ENCODE measurements around the gene CLCN4.

The CLCN4 gene

DNA sequence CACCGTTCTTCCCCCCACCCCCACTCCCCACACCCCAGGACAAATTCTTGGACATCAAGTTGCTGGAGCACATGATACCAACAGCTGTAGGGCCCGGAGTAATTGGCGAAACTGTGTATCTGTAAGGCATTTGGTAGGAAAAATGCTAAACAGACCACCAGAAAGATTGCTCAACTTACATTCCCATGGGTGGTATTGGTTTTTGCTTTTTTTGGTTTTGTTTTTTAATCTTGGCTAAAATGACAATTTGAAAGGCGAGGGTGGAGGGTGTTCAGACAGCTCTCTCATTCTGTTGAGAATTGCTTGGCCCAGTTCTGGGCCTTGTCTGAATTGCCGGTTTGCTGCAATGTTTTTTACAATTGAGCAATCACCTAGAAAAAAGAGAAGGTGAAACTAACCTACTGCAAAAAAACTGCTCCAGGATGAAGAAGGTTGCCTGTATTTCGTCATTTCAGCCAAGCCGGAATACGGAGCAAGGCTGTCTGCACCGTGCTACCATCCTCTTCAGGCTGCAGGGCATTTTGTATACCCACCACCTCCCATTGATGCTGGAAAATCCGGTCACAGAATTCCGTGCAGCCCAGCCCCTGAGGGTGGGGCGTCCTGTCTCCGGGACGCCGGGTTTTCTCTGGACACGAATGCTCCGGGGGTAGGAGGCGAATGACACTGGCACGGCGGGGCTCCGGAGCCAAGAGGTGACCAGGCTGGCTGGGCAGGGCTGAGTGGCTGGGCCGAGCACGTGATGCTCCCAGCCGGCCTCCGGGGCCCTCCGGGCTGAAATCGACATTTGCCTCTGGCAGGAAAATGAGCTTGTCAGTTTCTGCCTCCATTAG, at the start of gene CLCN4:
Gene CLCN4 (plus strand): TSS at position 777 of the 833 bp plus-strand sequence. CDS start 28,058 bp downstream, outside the sequence.
- DNase-seq (ENCODE audit: low read depth) = peak; percentile 26

DNA sequence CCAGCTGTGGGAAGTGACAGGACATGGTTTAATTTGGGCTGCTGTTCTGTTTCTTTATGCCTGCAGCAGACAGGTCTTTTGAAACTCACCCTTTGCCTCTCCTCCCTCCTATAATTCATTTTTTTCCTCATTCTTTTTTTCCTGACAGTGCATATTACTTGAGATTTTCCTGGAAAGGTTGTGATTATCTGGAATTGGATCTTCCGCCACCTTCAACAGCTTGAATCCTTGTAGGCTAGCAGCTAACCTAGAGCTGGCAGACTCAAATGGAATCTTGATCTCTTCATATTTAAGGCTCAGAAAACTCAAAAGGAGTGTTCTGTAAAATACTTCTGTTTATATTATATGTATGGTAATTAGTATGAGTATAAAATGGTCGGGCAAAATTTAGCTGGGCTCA, 49.3 kb upstream of the CLCN4 start:
- no peak for DNase-seq (ENCODE audit: low read depth)

DNA sequence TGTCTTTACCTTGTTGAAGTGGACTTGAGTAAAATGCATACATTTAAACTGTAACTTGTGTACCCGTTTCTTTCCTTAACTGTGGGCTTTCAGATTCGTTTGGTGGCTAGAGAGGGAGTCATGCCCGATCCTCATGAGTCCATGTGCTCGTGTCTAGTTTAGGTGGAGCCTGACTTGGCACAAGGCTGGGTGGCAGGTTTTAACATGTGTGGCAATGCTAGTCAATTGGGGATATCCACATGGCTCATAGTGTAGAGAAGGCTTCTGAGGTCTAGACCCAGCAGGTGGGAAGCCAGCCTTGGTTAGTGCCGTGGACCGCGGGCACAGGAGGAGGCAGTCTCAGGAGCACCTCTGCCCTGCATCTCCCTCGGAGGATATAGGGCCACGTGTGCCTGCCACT, 48.5 kb upstream of the CLCN4 start:
- DNase-seq (ENCODE audit: low read depth) = no peak

DNA sequence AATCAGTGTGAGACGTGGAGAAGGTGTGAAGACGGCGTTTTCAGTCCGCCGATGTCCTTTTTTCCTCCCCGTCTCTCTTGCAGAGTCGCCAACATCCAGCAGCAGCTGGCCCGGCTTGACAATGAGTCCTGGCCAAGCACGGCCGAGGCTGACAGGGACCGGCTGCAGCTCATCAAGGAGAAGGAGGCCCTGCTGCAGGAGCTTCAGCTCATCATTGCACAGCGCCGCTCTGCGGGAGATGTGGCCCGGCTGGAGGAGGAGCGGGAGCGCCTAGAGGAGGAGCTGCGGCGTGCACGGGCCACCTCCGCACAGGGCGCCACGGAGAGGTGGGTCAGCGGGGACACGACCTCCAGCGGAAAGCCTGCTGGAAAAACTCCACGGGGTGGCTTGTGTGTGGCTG, 47.1 kb upstream of the CLCN4 start:
- DNase-seq (ENCODE audit: low read depth) = no peak

DNA sequence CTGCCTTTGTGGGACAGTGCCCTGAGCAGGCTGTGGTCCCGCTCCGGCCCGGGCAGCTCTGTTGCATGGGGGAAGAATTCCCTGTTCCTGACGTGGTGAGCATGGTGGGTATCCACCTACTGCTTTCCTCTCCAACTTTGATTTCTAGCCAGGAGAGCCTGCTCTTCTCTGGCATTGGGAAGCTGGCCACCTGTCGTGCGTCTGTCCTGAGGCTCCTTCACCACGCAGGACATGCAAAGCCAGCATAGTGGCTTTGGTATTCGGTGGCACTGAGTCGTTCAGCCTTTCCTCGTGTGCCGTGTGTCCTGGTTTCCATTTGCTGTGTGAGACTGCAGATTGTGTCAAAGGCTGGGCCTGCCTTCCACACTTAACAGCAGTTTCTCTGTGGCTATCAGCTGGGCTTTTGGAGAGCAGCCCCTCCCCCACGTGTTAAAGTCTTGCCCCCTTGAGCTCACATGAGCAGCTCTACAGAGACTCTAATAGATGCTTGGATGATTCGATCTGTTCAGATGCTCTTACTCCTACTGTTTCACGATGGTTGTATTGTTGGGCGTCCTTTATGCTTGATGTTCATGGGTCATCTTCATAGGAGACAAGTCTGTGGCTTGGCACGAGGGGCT, 46.3 kb upstream of the CLCN4 start:
- no peak for DNase-seq (ENCODE audit: low read depth)

DNA sequence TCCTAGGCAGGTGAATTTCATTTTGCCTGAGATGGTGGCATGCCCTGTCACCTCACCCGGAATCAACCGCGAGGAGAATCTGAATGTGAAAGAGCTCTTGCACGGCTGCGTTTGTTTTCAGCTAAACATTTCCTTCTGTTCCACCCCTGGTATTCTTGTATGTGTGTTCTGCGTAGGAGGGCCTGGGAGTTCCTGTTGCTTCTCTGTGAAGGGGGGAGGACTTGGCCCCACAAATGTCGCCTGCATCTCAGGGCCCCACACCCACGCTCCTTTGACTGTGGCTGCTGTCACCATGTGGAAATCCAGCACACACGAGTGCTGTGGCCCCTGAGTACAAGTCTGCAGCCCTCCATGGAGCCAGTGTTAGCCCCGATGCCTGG, 45.8 kb upstream of the CLCN4 start:
- no peak for DNase-seq (ENCODE audit: low read depth)

DNA sequence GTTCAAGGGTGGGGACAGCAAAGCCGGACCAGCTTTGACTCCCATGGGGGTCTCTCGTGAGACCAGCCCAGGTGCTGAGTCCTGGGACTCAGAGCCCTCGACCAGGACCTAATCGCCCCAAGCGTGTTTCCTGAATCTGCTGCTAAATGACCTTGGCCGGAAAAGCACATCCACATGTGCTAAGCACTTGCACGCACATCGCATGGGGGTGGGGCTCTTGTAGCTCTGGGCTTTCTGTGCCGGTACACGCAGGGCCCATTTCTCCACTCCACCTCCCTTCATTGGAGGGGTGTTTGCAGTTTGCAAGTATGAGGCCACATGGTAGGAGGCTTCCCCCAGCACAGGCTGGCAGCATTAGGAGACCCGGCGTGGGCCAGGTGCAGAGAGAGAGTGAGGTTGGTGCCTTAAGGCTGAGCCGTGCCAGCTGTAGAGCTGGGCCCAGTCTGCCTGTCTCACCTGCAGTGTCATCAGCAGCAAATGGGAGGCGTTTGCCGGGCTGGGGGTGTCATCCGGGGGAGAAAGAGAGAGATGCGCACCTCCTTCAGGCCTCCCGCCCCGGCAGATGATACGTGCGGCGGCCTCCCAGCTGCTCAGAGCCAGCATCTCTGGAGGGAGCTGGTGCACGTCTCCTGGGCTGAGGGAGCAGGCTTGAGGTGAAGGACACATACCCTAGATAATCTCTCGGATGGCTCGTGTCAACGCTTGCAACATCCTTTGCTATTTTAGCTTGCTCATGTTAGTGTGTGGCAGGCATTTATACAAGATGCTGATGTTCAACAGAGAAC, 45.2 kb upstream of the CLCN4 start:
- DNase-seq (ENCODE audit: low read depth) = no peak

DNA sequence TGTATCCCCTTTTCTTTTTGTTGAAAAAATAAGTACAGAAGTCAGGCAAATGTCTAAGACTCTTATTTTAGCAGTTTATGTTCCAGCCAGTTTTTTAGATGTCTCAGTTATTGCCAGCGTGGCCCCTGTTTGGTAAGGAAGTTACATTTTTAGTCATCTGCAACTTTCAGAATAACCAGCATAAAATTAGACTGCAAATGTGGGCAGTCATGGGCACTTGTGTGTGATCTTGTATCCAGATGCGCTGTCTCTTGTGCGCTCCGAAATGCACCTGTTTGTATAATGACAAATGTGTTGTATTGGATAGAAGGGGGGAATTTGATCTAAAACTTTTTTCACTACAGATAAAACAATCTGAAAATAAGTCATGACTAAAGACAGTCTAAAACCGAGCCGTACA, 44.3 kb upstream of the CLCN4 start:
- no peak for DNase-seq (ENCODE audit: low read depth)

DNA sequence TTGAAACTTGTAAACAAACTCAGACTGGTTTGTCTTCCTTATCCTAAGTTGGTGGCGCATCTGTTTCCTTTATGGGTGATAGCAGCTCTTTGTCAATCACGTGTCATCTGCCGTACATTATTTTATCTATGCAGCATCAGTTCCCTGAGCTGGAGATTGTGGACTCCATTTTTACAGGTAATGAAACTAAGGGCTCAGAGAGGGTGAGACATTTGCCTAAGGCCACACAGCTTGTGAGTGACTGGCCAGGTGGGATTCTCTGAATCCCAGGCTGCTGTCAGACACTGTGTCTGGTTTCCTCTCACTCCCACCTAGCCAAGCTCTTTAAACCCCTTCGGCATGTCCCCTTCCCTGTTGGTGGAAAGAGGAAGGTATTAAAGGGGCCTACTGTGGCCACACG, 41.7 kb upstream of the CLCN4 start:
- DNase-seq (ENCODE audit: low read depth) = no peak

DNA sequence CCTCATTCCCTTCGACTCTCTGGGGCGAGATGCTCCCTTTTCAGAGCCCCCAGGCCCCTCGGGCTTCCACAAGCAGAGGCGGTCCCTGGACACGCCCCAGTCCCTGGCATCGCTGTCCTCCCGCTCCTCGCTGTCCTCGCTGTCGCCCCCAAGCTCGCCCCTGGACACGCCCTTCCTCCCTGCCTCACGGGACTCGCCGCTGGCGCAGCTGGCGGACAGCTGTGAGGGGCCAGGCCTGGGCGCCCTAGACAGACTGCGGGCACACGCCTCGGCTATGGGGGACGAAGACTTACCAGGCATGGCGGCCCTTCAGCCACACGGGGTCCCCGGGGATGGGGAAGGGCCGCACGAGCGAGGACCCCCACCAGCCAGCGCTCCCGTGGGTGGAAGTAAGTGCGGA, 39.5 kb upstream of the CLCN4 start:
- no peak for DNase-seq (ENCODE audit: low read depth)

DNA sequence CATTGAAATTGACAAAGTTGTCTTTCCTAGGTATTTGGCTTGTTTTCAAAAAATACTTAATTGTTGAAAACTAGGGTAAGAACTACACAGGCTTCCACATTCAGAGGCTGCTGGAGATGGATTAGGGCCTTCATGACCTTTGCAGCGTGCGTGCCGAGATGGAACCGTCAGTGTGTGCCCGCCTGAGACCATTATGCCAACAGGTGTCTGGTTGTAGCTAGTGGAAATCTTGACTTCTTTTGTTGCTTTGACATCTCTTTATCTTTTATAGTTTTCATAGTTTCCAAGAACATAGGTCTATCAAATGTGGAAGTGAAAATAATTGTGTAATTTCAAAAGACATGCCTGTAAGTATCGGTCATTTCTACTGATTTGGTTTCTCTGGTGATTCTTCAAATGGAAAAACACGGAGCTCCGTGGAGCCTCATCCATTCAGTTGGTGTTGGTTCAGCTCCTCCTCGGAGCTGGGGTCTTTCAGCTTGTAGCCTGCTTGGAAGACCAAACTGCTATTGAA, 38.9 kb upstream of the CLCN4 start:
- DNase-seq (ENCODE audit: low read depth) = no peak

DNA sequence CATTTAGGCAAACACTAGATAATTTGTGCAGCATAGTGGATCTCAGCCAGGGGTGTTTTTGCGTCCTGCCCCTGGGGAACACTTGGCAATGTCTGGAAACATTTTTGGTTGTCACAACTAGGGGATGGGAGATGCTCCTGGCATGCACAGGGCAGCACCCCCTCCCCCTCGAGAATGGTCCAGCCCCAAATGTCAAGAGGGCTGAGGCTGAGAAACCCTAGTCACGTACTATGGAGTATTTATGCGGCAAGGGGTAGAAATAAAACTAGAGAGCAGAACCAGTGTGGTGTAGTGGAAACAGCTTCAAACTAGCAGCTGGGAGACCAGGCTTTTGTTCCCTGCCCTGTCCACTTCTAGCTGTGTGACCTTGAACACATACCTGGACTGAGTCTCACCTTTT, 38.2 kb upstream of the CLCN4 start:
- no peak for DNase-seq (ENCODE audit: low read depth)

DNA sequence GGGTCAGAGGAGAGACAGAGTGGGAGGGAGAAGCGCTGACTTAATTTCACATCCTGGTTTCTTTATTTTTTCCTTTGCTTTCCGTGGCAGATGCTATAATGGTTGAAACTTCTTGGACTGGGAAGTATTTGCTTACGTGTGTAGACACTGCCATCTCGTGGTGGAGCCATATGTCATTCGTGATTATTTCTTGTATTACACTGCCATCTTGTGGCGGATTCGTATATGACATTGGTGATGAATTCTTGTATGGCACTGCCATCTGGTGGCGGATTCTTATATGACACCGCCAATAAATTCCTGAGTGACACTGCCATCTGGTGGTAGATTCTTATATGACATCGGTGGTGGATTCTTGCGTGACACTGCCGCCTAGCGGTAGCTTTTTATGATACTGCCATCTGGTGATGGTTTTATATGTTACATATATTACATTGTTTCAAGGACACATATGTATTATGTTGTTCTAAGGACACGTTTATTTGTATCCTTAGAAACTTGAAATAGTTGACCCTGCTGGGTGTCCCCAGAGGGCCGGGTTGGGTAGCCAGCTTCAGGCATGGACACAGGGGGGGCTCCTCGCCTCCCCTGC, 37.3 kb upstream of the CLCN4 start:
- no peak for DNase-seq (ENCODE audit: low read depth)

DNA sequence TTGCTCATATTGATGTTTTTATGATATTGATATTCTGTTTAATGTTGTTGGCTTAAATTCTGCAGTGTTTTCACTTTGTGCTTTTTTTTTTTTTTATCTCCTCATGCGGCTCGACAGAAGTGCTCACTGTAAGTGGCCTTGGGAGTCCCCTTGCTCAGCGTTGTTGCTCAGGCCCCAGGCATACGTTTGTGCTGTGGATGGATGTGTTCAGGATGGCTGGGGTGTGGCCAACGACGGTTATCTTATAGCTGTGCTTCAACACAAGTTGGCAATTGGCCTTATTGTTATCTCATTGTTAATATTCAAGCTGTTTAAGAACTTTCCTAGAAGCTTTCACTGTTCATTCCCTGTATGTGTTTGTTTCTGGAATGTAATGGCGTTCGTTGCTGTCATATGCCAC, 36.4 kb upstream of the CLCN4 start:
- no peak for DNase-seq (ENCODE audit: low read depth)

DNA sequence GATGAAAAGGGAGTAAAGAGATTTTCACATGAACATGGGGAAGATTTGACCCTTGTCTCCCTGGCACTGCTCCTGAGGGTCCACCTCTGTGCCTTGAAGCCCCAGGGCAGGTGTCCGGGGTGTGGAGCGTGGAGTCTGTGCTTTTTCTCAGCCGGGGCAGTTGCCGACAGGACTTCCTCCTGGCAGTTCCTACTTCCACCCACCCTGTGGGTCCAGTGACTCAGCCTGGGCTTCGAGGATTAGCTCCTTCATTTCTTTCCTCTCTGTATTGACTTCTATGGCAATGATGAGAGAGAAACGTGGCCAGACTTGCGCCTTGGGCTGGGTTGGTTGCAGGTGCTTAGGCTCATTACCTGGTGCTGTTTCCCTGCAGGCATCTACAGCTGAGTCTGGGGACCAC, 35.9 kb upstream of the CLCN4 start:
- DNase-seq (ENCODE audit: low read depth) = no peak

DNA sequence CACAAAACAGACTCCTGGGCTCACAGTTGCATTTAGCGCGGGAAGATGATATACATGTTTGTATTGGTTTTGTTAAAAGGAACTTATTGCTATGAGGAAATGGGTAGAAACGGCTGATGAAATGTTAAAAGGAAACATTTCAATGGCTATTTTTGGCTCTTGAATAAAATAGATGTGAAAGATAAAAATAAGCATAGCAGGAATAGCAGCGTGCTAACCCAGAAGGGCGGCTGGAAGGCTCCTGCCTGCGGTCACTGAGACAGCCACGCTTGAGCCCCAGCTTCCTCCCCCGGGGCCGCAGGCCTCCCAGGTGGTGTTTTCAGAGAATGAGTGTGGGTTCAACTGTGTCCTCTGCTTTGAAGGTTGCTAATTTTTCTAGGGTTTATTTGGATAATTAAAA, 35.0 kb upstream of the CLCN4 start:
- DNase-seq (ENCODE audit: low read depth) = no peak

DNA sequence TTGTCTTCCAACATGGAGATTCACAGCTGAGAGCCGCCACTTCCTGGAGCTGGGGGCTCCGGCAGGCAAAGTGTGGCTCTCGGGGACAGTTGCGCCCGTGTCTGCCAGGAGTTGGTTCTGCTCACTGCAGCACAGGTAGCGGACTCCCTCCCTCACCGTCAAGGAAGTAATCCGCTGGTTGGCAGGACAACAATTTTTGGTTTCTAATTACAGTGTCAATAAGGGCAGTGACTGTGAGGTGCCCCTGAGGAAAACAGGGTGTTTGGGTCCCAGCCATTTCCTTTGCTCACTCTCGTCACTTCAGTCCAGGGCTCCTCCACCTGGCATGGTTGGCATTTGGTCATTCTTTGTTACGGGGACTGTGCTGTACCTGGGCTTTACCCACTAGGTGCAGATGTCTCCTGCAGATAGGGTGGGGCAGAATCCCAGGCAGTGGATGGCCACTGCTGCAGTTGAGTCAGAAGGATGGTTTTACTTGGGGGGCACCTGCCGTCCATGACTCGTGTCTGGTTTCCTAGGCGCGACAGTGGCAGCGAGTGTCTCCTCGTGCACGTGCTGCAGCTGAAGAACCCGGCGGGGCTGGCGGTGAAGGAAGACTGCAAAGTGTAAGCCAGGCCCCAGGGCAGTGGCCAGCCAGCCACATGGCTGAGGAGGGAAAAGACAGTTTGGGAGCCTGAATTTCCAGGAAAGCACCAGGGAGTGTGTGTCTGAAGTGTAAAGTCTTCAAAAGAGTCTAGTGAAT, 32.1 kb upstream of the CLCN4 start:
- no peak for DNase-seq (ENCODE audit: low read depth)

DNA sequence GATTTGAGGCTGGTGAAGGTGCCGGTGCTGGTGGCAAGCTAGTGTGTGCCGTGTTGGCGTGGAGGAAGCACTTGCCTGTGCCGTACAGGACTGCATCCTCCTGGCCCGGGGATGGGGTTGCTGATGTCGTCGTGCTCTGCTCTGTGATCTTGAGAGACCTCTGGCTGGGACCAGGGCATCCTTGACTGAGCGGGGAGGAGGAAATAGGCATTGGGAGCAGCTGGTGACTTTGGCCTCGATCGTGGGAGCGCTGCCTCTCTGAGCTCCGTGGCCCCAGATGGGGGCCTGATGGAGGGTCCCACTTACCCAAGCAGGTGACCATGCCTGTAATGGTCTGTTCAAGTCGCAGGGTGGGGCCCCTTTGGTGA, 31.5 kb upstream of the CLCN4 start:
- DNase-seq (ENCODE audit: low read depth) = no peak

DNA sequence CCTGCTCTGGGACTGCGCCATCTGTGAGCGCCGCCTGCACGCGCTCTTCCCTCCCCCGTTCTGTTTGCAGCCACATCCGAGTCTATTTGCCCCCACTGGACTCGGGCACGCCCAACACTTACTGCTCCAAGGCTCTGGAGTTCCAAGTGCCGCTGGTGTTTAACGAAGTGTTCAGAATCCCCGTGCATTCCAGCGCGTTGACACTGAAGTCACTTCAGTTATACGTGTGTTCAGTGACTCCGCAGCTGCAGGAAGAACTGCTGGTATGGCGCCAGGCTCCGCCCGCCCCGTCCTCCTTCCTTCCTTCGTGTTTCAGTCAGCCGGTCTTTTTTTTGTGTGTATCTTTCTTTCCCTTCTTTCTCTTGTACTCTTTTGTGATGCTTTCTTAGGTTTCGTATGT, 30.7 kb upstream of the CLCN4 start:
- DNase-seq (ENCODE audit: low read depth) = no peak

DNA sequence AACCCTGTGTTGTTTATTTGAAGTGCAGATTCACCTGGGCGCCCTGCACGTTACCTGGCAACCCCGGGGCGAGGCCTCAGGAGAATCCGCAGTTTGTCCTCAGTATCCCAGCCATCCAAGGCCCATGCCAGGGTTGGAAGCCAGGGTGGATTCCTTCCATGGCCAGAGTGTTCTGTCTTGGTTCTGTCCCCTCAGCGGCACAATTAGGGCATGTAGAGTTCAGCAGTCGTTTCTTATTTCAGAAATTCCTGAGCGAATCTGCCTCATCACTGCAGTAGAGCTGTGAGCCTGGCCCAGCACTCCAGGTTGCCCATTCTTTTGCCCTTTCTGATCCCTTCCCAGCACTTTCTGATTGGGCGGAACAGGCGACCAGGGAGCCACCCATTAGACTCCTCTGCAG, 29.9 kb upstream of the CLCN4 start:
- no peak for DNase-seq (ENCODE audit: low read depth)

DNA sequence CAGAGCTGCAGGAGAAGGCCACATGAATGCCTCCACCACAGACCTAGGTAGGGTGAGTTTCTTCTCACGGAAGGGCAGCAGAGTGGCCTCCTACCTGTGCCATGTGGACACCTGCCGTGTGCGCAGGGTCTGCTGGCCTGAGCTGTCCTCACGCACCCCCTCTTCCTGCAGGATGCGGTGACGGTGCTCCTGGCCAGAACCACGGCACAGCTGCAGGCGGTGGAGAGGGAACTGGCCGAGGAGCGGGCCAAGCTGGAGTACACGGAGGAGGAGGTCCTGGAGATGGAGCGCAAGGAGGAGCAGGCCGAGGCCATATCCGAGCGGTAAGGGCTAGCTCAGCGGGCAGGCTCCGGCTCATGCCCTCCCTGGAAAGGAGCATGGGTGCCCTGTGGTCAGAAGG, 28.4 kb upstream of the CLCN4 start:
- DNase-seq (ENCODE audit: low read depth) = no peak

DNA sequence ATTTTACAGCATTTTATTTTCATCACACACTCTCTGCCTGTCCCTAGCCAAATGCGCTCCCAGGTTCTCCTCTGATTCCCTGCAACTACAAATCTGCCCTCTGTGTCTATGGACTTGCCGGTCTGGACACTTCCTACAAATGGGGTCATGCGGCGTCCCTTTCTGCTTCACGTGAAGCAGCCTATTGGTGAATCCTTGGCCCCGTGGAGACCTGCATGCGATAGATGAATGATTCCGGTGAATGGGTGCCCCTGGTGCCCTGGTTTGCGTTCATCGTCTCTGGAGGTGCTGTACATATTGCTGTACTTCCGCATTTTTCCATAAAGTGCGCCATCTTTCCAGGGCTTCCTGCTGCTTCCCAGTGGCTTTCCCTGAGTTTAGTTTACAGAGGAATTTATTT, 27.5 kb upstream of the CLCN4 start:
- no peak for DNase-seq (ENCODE audit: low read depth)

Measured in stromal cell of bone marrow (primary cell).